Subcutaneous adipose tissue (tissue), 4 donors: Measurements from ENCODE around the gene FAM81A. TPM values are rescaled to one million over a fixed set of nuclear protein-coding genes. Genes with fewer than 3 reads are reported as not detected.

Experiments used
- CTCF ChIP-seq: fragments of 450-650 bp; IDR thresholded peaks from one replicate; pipeline ENCODE4 v1.5.1; 2016; ENCODE audit warnings: low read depth, mild to moderate bottlenecking, control low read depth, antibody characterized with exemption, moderate library complexity
- small RNA-seq: library from RNA; depleted of rRNA; stranded (forward); fragments of <200 nt; gene quantifications from one replicate; pipeline ENCODE3, GENCODE V24; 2016
- total RNA-seq, 4 donors: library from RNA; depleted of rRNA; stranded (reverse); fragments of >200 nt; gene quantifications; one replicate each; pipeline ENCODE4 v1.1.0, GENCODE V29; 2016

Gene FAM81A
- total RNA-seq, 4 donors from 2014 or later, result 0.16 to 2.2 (median 0.22) TPM; not detected in 1

GRCh38 chr15:59569477-59569876 is 131.5 kb downstream of the FAM81A start:
- TF ChIP-seq CTCF, result no peak

- TF ChIP-seq CTCF, result no peak
Observed at GRCh38 chr15:59570315-59570714, 132.3 kb downstream of the FAM81A start.

- TF ChIP-seq CTCF, result no peak
Observed at GRCh38 chr15:59571606-59572005, 133.6 kb downstream of the FAM81A start.

Small RNAs within 50 kb of the gene (small RNA-seq; reads per million reads assigned to genes)
- gene RF00019, result 0.49 reads per million

Other genes starting within 250 kb of the FAM81A start
- gene LDHAL6B, start 231.3 kb upstream of the FAM81A start, total RNA-seq, result not detected
- gene MYO1E, start 65.3 kb upstream of the FAM81A start, total RNA-seq, result 100 to 1,000 TPM in 1 of 4 donors, 10 to 100 TPM in 3; 34.1 to 188 (median 91.7) TPM
- not detected for gene GCNT3, start 173.6 kb downstream of the FAM81A start, total RNA-seq
- 10 to 100 TPM; 24.3 to 44.5 (median 28.4) TPM for gene GTF2A2, start 219.3 kb downstream of the FAM81A start, total RNA-seq